ENCODE measurements around the gene ARHGAP15.

GRCh38 chr2:143498496-143498895 is 369.3 kb downstream of the ARHGAP15 start:
- TF ChIP-seq CTCF (conservative IDR thresholded peaks at IDR 0.05 in 1 of 2, IDR thresholded peaks at IDR 0.05 in 1 of 2; ENCODE audit: low read depth in 1 of 2, low read length in 2 of 2) (no peak), EZH2 (IDR thresholded peaks at IDR 0.05; ENCODE audit: low read length, missing control alignments) (no peak)

All from fibroblast of lung (primary cell).